A549 (cell line): ENCODE results near the gene LILRA6. TPM values are rescaled to one million over a fixed set of nuclear protein-coding genes. Genes with fewer than 3 reads are reported as not detected.

Experiments
- ATAC-seq, 2 experiments: fragments of 200-7000 bp in 1 of 2; fragments of >200 bp in 1 of 2; cut with Nextera tagmentation in 1 of 2; cut with Tn5 transposase in 1 of 2; 3 replicates each; pipeline versions ENCODE4 v1.8.0 to v1.9.1; 2018 to 2020; ENCODE audit warnings: mild to moderate bottlenecking in 1 of 2, moderate library complexity in 1 of 2
- CTCF ChIA-PET: fragments of 300-600 bp; sonication (Branson Sonifier 250); formaldehyde crosslinking; extraction: SDS; loops from one replicate; lab custom pipeline; 2021; ENCODE audit warnings: antibody characterized with exemption, inconsistent platforms; lab: Yijun Ruan, JAX
- POLR2A ChIA-PET: fragments of 350-600 bp; formaldehyde crosslinking; extraction: SDS; loops from one replicate; lab custom pipeline; 2021; ENCODE audit warnings: antibody characterized with exemption, inconsistent platforms; lab: Yijun Ruan, JAX
- DNase-seq, 2 experiments: peaks; one replicate each; pipeline versions ENCODE4 v3.0.0 to v3.0.0-alpha.2; 2011 to 2016; ENCODE audit warnings: low read depth in 1 of 2, low spot score in 1 of 2
- FAIRE-seq: peaks from 2 replicates; lab custom pipeline; 2011; peaks lifted over from hg19 to GRCh38; lab: Jason Lieb, UNC
- H3K27ac ChIP-seq, 2 experiments: fragments of >200 bp; sonication (Bioruptor Twin); formaldehyde crosslinking; 3 replicates each; pipeline ENCODE4 v1.5.1; 2016 to 2017
- H3K4me1 ChIP-seq: fragments of >200 bp; sonication (Bioruptor Twin); formaldehyde crosslinking; 3 replicates; pipeline ENCODE4 v1.6.1; 2016
- H3K4me2 ChIP-seq: fragments of >200 bp; sonication (Bioruptor Twin); formaldehyde crosslinking; 3 replicates; pipeline ENCODE4 v1.6.1; 2016
- H3K4me3 ChIP-seq: fragments of >200 bp; sonication (Bioruptor Twin); formaldehyde crosslinking; 3 replicates; pipeline ENCODE4 v1.5.1; 2016
- H3K9me3 ChIP-seq: fragments of >200 bp; sonication (Bioruptor Twin); formaldehyde crosslinking; 3 replicates; pipeline ENCODE4 v1.6.1; 2016
- CBX2 ChIP-seq: fragments of 200-600 bp; sonication (generic); IDR thresholded peaks from 2 replicates; pipeline ENCODE4 v1.6.1; 2016; ENCODE audit warnings: low read depth, mild to moderate bottlenecking, borderline replicate concordance
- CBX8 ChIP-seq: fragments of 200-600 bp; sonication (generic); IDR thresholded peaks from 2 replicates; pipeline ENCODE4 v1.6.1; 2016
- CEBPB ChIP-seq, 2 experiments: fragments of >200 bp in 1 of 2; sonication (Bioruptor Twin) in 1 of 2; formaldehyde crosslinking in 1 of 2; IDR thresholded peaks; 2 replicates each; pipeline ENCODE4 v1.6.1; 2012 to 2016
- CHD4 ChIP-seq: fragments of 200-600 bp; sonication (generic); IDR thresholded peaks from 2 replicates; pipeline ENCODE4 v1.6.1; 2016; ENCODE audit warnings: antibody characterized with exemption, mild to moderate bottlenecking, borderline replicate concordance
- FOSL2 ChIP-seq, 2 experiments: fragments of 450-650 bp in 1 of 2; fragments of >200 bp in 1 of 2; sonication (Bioruptor Twin) in 1 of 2; formaldehyde crosslinking; IDR thresholded peaks; 2 replicates each; pipeline versions ENCODE4 v1.5.0 to v1.6.1; 2016 to 2020; ENCODE audit warnings: mild to moderate bottlenecking in 1 of 2, moderate library complexity in 1 of 2
- HOXA7 ChIP-seq: fragments of 250-450 bp; sonication (Bioruptor Pico); IDR thresholded peaks from 2 replicates; pipeline ENCODE4 v1.5.0; 2020; ENCODE audit warnings: mild to moderate bottlenecking, moderate library complexity
- JUN ChIP-seq, 2 experiments: fragments of >200 bp; sonication (Bioruptor Twin); formaldehyde crosslinking; IDR thresholded peaks; 2 replicates in 1 of 2; 3 replicates in 1 of 2; pipeline ENCODE4 v1.6.1; 2016 to 2017
- KDM5A ChIP-seq: fragments of 200-600 bp; sonication (generic); IDR thresholded peaks from 2 replicates; pipeline ENCODE4 v1.6.1; 2016; ENCODE audit warnings: antibody characterized with exemption, mild to moderate bottlenecking
- POLR2A ChIP-seq: IDR thresholded peaks from 2 replicates; pipeline ENCODE4 v1.6.1; 2012; ENCODE audit warnings: mild to moderate bottlenecking, low read length
- POLR2AphosphoS2 ChIP-seq: conservative IDR thresholded peaks from 2 replicates; pipeline ENCODE4 v1.6.1; 2012; ENCODE audit warnings: low read length, improper control_type of control experiment, inconsistent platforms
- TFCP2L1 ChIP-seq: fragments of 250-450 bp; sonication (Bioruptor Pico); IDR thresholded peaks from 2 replicates; pipeline ENCODE4 v1.5.0; 2021; ENCODE audit warnings: mild to moderate bottlenecking
- WGBS: methylation state at CpG from one replicate; pipeline ENCODE4 v1.1.6; 2017; ENCODE audit errors: missing lambda C conversion rate; 5-methylcytosine and 5-hydroxymethylcytosine counted together
- polyA plus RNA-seq, 4 experiments: library from polyadenylated mRNA; depleted of rRNA in 3 of 4; stranded (reverse); fragments of >200 nt; fragmentation: RNase III in 1 of 4; extraction: RNeasy Plus Mini Kit Qiagen cat#74134 plus additional on column Dnase treatment in 1 of 4; gene quantifications; 2 replicates in 3 of 4; 3 replicates in 1 of 4; pipeline ENCODE4 v1.2.3, GENCODE V29; 2011 to 2017
- TF ChIP-seq, protein P1 (sequence below): fragments of >200 bp; sonication (Bioruptor Twin); formaldehyde crosslinking; IDR thresholded peaks from 3 replicates; pipeline ENCODE4 v1.6.1; 2016
- TF ChIP-seq, protein P2 (sequence below): fragments of 450-650 bp; IDR thresholded peaks from 2 replicates; pipeline ENCODE4 v1.6.1; 2014; ENCODE audit warnings: antibody characterized with exemption
- TF ChIP-seq, protein P3 (sequence below): fragments of 250-450 bp; sonication (Bioruptor Pico); IDR thresholded peaks from 2 replicates; pipeline ENCODE4 v1.5.0; 2021; ENCODE audit warnings: mild to moderate bottlenecking, moderate library complexity, borderline replicate concordance
- TF ChIP-seq, protein P4 (sequence below): fragments of >200 bp; sonication (Bioruptor Twin); formaldehyde crosslinking; IDR thresholded peaks from 2 replicates; pipeline ENCODE4 v1.6.1; 2016

The LILRA6 gene
- polyA plus RNA-seq, 2 of the 4 experiments (the other 2 are of a cell fraction): not detected

DNA sequence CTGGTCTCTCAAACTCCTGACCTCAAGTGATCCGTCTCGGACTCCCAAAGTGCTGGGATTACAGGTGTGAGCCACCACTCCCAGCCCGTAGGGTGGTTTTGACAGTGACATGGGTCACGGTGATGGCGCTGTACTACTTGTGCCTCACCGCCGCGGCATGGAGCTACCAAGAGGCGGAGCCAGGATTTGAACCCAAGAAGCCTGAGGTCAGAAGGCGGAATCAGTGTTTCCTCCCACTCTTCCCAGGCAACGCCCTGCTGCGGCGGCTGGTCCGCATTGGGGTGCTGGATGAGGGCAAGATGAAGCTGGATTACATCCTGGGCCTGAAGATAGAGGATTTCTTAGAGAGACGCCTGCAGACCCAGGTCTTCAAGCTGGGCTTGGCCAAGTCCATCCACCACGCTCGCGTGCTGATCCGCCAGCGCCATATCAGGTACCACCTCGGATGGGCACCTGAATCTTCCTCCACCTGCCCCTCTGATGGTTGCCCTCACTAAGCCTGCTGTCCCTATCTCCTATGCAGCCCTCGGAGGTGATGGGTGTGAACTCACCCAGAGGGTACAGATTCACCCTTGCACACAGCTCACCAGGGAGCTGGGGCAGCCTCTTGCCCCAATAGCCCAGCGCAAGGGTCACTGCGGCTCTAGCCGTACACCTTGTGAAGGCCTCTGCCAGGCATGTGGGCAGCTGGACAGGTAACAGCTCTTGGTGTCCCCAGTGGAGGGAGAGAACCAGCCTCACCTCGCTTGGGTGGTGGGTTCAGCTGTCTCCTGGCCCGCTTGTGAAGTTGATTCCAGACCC, 36.4 kb downstream of the LILRA6 start:
- ChIA-PET POLR2A (interaction anchor here (5.0 kb wide), 1 partner anchor 16 kb away, joined by 55 read pairs; the partner anchor contains the start of genes MBOAT7 and TSEN34), CTCF (interaction anchor here (0.9 to 2.6 kb wide), 3 partner anchors 11 to 38 kb away, joined by 4 to 9 read pairs (median 8); no protein-coding TSS in a partner anchor)
- DNase-seq (no peak), FAIRE-seq (no peak), ATAC-seq (no peak)
- Histone ChIP-seq H3K4me1 (peaks cover 93% of the 10 kb centered on the region), H3K27ac (no peak overlapping the region), H3K9me3 (no peaks in the 10 kb centered on the region)
- WGBS: 91% methylated on average over 27 of the region's 27 CpGs
- TF ChIP-seq JUN (IDR thresholded peaks at IDR 0.05) (peak in 1 of 2 experiments; percentile 28; a peak in 2 of 5 replicates), CHD4 (no peak)
- TF ChIP-seq, all 56 proteins: peak for 1
- Histone ChIP-seq H3K4me3 (no peak overlapping the region), H3K4me2 (peak overlapping the region; percentile 93)

DNA sequence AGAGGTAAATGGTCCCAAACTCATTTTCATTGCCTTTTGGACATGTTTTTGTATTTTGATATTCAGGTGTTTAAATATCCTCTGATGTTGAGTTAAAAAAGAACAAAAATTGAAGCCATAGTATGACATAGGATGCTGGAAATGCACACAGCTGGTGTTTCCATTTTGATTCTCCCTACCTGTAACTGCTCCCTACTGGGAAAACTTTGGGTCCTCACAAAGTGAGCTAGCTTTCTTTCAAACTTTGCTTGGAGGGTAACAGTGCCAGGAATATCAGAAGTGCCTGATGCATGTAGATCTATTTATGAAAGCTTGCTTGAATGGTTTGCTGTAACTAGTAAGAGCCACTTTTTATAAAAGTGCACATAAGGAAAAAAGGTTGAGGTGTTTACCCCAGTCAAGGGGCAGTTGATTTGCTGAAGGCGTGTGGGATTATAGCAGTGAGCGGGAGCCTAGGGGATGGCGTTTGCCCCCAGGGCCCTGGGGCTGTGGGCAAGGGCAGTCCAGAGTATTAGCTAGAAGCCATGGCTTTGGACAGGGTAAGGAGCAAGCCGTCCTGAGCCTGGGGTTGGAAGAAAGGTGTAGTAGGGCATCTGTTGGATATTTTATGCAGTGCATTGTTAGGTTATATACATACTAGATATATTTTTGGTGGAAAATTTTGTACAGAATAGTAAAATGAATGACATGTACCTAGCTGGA, 37.7 kb downstream of the LILRA6 start:
- POLR2A ChIA-PET: interaction anchor here (0.6 to 5.0 kb wide), 2 partner anchors 14 to 135 kb away, joined by 4 to 55 read pairs; partner anchors contain the start of genes MBOAT7 and TSEN34
- TF ChIP-seq, protein P1, sequence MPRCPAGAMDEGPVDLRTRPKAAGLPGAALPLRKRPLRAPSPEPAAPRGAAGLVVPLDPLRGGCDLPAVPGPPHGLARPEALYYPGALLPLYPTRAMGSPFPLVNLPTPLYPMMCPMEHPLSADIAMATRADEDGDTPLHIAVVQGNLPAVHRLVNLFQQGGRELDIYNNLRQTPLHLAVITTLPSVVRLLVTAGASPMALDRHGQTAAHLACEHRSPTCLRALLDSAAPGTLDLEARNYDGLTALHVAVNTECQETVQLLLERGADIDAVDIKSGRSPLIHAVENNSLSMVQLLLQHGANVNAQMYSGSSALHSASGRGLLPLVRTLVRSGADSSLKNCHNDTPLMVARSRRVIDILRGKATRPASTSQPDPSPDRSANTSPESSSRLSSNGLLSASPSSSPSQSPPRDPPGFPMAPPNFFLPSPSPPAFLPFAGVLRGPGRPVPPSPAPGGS: no peak
- TF ChIP-seq CBX2 (no peak), TFCP2L1 (0 out of 2 replicates have a peak, but pooled peaks have one; percentile 31), KDM5A (no peak), POLR2AphosphoS2 (peak; percentile 66; the same call in 1 of the 2 replicates), FOSL2 (IDR thresholded peaks at IDR 0.05) (no peak), FOSL2 (CRISPR knock-in tag; IDR thresholded peaks at IDR 0.05) (no peak), CEBPB (IDR thresholded peaks at IDR 0.05) (no peak), CBX8 (no peak), POLR2A (no peak), JUN (IDR thresholded peaks at IDR 0.05) (peak in 1 of 2 experiments; percentile 21; a peak in 1 of 5 replicates), HOXA7 (CRISPR knock-in tag) (peak; percentile 45; the same call in 1 of the 2 replicates)
- TF ChIP-seq, protein P2, sequence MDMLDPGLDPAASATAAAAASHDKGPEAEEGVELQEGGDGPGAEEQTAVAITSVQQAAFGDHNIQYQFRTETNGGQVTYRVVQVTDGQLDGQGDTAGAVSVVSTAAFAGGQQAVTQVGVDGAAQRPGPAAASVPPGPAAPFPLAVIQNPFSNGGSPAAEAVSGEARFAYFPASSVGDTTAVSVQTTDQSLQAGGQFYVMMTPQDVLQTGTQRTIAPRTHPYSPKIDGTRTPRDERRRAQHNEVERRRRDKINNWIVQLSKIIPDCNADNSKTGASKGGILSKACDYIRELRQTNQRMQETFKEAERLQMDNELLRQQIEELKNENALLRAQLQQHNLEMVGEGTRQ: no peak
- TF ChIP-seq, protein P3, sequence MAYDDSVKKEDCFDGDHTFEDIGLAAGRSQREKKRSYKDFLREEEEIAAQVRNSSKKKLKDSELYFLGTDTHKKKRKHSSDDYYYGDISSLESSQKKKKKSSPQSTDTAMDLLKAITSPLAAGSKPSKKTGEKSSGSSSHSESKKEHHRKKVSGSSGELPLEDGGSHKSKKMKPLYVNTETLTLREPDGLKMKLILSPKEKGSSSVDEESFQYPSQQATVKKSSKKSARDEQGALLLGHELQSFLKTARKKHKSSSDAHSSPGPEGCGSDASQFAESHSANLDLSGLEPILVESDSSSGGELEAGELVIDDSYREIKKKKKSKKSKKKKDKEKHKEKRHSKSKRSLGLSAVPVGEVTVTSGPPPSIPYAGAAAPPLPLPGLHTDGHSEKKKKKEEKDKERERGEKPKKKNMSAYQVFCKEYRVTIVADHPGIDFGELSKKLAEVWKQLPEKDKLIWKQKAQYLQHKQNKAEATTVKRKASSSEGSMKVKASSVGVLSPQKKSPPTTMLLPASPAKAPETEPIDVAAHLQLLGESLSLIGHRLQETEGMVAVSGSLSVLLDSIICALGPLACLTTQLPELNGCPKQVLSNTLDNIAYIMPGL (CRISPR knock-in tag): no peak
- TF ChIP-seq, protein P4, sequence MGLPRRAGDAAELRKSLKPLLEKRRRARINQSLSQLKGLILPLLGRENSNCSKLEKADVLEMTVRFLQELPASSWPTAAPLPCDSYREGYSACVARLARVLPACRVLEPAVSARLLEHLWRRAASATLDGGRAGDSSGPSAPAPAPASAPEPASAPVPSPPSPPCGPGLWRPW: no peak
- Histone ChIP-seq H3K4me3 (no peak overlapping the region), H3K9me3 (no peaks in the 10 kb centered on the region), H3K4me1 (peaks cover 81% of the 10 kb centered on the region), H3K4me2 (peak overlapping the region; percentile 93), H3K27ac (no peak overlapping the region)
- no peak for FAIRE-seq
- DNase-seq: no peak
- 85% methylated on average over 4 of the region's 4 CpGs for WGBS
- ATAC-seq: no peak
- CTCF ChIA-PET: interaction anchor here (0.6 to 2.6 kb wide), 4 partner anchors 12 to 36 kb away, joined by 3 to 9 read pairs (median 3); partner anchors contain the start of gene MBOAT7
